GM18951 (cell line): Measurements from ENCODE around the gene DNM2.

Experiments
- POLR2A ChIP-seq: IDR thresholded peaks from 4 replicates; pipeline ENCODE4 v1.6.1; 2011; ENCODE audit warnings: mild to moderate bottlenecking; ENCODE audit not compliant: insufficient read length, insufficient read depth; ENCODE audit errors: extremely low read depth
- in situ Hi-C: fragments of 300-500 bp; cut with MboI; formaldehyde crosslinking; loops from one replicate; pipeline ENCODE4 v1.12.0; 2022; ENCODE audit warnings: low sequenced_read_pairs, mixed read lengths, inconsistent platforms; ENCODE audit not compliant: unreplicated experiment

Gene DNM2

GRCh38 chr19:10761443-10762250 is 43.8 kb downstream of the DNM2 start:
- no peak for TF ChIP-seq POLR2A
- in situ Hi-C loops: no loop called here

DNA sequence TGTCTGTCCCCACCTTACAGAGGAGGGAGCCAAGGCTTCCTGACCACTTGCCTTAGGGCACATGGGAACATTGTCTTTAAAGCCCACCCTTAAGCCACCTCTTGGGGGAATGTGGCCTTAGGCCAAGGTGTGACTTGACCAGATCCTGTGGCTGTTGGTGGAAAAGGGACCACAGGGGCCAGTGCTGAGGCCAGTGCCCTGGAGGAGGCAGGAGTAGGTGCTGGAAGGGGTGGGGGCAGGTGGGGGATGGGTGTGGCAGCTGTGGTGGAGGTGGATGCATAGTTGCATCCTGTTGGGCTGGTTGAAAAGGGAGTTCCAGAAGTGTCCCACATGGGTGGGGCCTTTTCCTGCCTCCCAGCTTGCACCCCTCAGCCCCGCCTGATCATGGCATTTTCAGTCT is 44.8 kb downstream of the DNM2 start:
- TF ChIP-seq POLR2A: no peak
- in situ Hi-C loops: no loop called here

GRCh38 chr19:10763411-10763810 is 45.5 kb downstream of the DNM2 start:
- in situ Hi-C loops: no loop called here

DNA sequence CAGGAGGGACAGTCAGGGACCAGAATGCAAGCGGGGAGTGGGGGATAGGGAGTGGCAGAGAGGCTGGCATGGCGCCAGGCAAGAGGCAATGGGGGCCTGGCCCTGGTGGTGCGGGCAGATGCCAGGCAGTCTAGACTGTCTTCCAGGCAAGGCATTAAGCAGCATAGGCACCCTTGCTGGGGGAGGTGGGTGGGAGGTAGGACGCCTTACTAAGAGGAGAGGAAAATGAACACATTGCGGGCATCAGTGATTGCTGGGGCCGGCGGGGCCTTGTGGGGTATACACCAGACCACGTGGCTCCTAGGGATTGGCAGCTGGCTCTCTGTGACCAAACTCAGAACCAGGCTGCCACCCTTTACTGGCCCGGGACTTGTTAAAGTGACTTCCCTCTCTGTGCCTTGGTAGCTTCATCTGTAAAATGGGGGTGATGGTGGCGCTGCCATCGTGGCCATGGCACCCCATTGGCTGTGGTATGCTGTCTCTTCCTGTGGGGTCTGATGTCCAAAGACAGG is 46.0 kb downstream of the DNM2 start:
- in situ Hi-C loops: no loop called here
- TF ChIP-seq POLR2A: no peak

More at GRCh38 chr19:10763411-10763810, 45.5 kb downstream of the DNM2 start:
- no peak for TF ChIP-seq POLR2A

- in situ Hi-C loops: no loop called here
- no peak for TF ChIP-seq POLR2A
Observed at GRCh38 chr19:10764340-10764894, 46.5 kb downstream of the DNM2 start.

- no peak for TF ChIP-seq POLR2A
- in situ Hi-C loops: no loop called here
Observed at GRCh38 chr19:10766049-10766623, 48.3 kb downstream of the DNM2 start.

GRCh38 chr19:10766671-10767201 is 48.9 kb downstream of the DNM2 start:
- in situ Hi-C loops: no loop called here
- no peak for TF ChIP-seq POLR2A

GRCh38 chr19:10767726-10768125 is 49.8 kb downstream of the DNM2 start:
- TF ChIP-seq POLR2A: no peak
- in situ Hi-C loops: no loop called here

GRCh38 chr19:10768369-10768768 is 50.5 kb downstream of the DNM2 start:
- no peak for TF ChIP-seq POLR2A
- in situ Hi-C loops: no loop called here

GRCh38 chr19:10768936-10769335 is 51.1 kb downstream of the DNM2 start:
- in situ Hi-C loops: no loop called here
- TF ChIP-seq POLR2A: no peak

- no peak for TF ChIP-seq POLR2A
Observed at GRCh38 chr19:10769533-10770491, 51.9 kb downstream of the DNM2 start.

DNA sequence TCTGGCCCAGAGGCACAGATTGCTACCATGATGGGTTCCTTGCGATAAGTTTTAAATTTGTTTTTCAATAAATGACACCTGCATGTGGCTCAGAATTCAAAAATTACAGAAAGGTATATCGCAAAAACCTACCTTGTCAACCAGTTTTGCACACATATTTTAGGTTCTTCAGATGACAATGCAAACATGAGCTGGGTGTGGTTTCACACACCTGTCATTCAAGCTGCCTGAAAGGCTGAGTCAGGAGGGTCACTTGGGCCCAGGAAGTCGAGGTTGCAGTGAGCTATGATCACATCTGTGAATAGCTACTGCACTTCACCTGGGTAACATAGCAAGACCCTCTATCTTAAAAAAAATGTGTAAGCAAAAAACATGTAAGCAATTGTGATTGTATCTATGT is 56.1 kb downstream of the DNM2 start:
- in situ Hi-C loops: no loop called here
- no peak for TF ChIP-seq POLR2A

More at GRCh38 chr19:10769533-10770491, 51.9 kb downstream of the DNM2 start:
- in situ Hi-C loops: no loop called here

GRCh38 chr19:10774893-10775292 is 57.0 kb downstream of the DNM2 start:
- TF ChIP-seq POLR2A: no peak
- in situ Hi-C loops: no loop called here
